Body of pancreas (tissue), 4 donors: ENCODE results near the gene ZNF792. TPM values are rescaled to one million over a fixed set of nuclear protein-coding genes. Genes with fewer than 3 reads are reported as not detected.
"Not testable (repeated sequence)": the region's sequence is repeated elsewhere in the genome, so short reads cannot be mapped to it uniquely, and the experiment has no call there.

ENCODE experiments used
- ATAC-seq: fragments of 150-250 bp; one replicate; pipeline ENCODE4 v1.9.1; 2016
- DNase-seq, 4 donors: peaks; one replicate each; pipeline ENCODE4 v3.0.0-alpha.2; 2019
- H3K27ac ChIP-seq, 4 donors: fragments of 200-600 bp; sonication (generic); 1 replicate in 3 of 4; 2 replicates in 1 of 4; pipeline versions ENCODE4 v1.5.1 to v1.6.1; 2016 to 2019; ENCODE audit warnings: mild to moderate bottlenecking in 1 of 4, mixed read lengths in 1 of 4, moderate library complexity in 1 of 4
- H3K27me3 ChIP-seq, 2 donors: fragments of 200-600 bp; sonication (generic); one replicate each; pipeline ENCODE4 v1.6.0; 2016; ENCODE audit warnings: mild to moderate bottlenecking in 1 of 2
- H3K36me3 ChIP-seq, 2 donors: fragments of 200-600 bp; sonication (generic); replicated peaks in 1 of 2; 2 replicates each; pipeline ENCODE4 v1.5.1; 2016; ENCODE audit warnings: low read depth in 2 of 2; ENCODE audit not compliant: insufficient read depth in 1 of 2
- H3K4me1 ChIP-seq: fragments of 200-600 bp; sonication (generic); one replicate; pipeline ENCODE4 v1.6.0; 2016
- H3K4me3 ChIP-seq, 2 donors: fragments of 200-600 bp; sonication (generic); 1 replicate in 1 of 2; 2 replicates in 1 of 2; pipeline ENCODE4 v1.5.1; 2016 to 2019
- H3K9me3 ChIP-seq, 3 donors: fragments of 200-600 bp; sonication (generic); 1 replicate in 2 of 3; 2 replicates in 1 of 3; pipeline ENCODE4 v1.5.1; 2016
- CTCF ChIP-seq, 7 experiments: fragments of 450-650 bp in 4 of 7; fragments of 200-600 bp in 3 of 7; sonication (generic) in 3 of 7; IDR thresholded peaks; one replicate each; pipeline ENCODE4 v1.5.1; 2016 to 2019; ENCODE audit warnings: antibody characterized with exemption in 7 of 7
- POLR2A ChIP-seq, 3 donors: fragments of 450-650 bp; IDR thresholded peaks; one replicate each; pipeline ENCODE4 v1.6.1; 2016; ENCODE audit warnings: antibody characterized with exemption in 3 of 3, mild to moderate bottlenecking in 2 of 3
- WGBS, 2 donors: methylation state at CpG; one replicate each; pipeline ENCODE4 v1.1.5; 2017; 5-methylcytosine and 5-hydroxymethylcytosine counted together
- intact Hi-C: fragments of 100-400 bp; cut with DNase I; formaldehyde crosslinking; loops from one replicate; pipeline ENCODE4 v1.15.1; 2023
- total RNA-seq, 2 donors: library from RNA; depleted of rRNA; stranded (reverse); fragments of >200 nt; gene quantifications; one replicate each; pipeline ENCODE4 v1.1.0, GENCODE V29; 2016

Gene ZNF792
- total RNA-seq, 2 donors from 2014 or later = 4.0 to 7.0 TPM

DNA sequence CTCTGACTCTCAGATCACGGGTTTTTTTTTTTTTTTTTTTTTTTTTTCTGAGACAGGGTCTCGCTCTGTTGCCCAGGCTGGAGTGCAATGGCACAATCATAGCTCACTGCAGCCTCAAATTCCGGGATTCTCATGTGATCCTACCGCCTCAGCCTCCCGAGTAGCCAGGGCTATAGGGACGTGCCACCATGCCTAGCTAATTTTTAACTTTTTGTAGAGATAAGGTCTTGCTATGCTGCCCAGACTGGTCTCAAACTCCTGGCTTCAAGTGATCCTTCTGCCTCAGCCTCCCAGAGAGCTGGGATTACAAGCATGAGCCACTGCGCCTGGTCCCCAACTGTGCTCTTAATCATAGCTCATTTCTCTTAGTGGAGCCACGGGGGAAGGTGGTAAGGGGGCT is 31.5 kb upstream of the ZNF792 start:
- Histone ChIP-seq H3K27me3 (no peaks in the 10 kb centered on the region), H3K4me3 (no peak overlapping the region), H3K27ac (peak overlapping the region in 3 of 4 donors; percentile 61 to 72 (median 68)), H3K4me1 (peaks cover 37% of the 10 kb centered on the region), H3K36me3 (no peaks in the 10 kb centered on the region), H3K9me3 (no peaks in the 10 kb centered on the region)
- peak in 2 of 4 donors; percentile 42 to 47 for DNase-seq
- ATAC-seq = no peak
- intact Hi-C loops = no loop called here
- TF ChIP-seq POLR2A (IDR thresholded peaks at IDR 0.05) = no peak
- TF ChIP-seq CTCF (IDR thresholded peaks at IDR 0.05) = no peak
- WGBS, 2 donors = 53 to 74% methylated on average over 7 to 8 of the region's 8 CpGs

DNA sequence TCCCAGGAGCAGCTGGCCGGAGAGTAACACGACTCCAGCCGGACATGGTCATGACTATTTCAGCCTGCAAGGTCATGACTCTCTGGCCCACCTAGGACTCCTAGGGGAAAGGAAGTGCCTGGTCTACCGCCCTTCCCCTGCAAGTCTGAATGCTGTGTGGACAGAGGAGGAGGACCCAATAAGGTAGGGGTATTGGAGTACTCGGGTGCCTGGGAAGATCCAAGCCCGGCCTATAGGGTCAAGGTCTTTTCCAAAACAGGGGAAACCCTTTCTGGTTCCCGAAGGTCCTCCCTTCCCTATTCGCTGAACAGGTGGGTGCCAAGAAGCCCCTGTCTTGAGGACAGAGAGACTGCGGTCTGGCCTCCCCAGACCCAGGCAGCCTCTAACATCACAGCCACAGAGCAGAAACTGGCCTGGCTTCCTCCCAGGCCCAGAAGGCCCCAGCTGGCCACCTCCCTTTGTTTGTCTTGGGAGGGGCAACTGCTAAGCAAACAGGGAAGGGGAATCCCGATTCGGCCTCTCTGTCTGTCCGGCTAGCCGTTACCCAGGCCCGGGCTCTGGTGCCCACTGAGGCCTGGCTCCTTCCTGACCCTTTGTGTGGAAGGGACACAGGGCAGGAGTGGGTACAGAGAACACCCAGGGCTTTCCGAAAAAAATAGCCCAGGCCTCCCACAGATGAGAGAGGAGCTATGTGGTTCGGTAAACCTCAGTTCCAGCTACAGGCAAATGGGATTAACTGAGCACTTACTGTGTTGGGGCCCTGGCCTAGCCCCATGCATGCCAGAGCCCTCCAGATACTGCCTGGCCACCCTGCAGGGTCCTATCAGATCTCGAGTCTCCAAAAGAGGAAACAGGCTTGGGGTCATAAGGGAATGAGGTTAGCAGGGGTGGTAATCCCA is 30.9 kb upstream of the ZNF792 start:
- ATAC-seq (peak; percentile 78), DNase-seq (peak; percentile 80 to 87 (median 86))
- WGBS, 2 donors = 28 to 58% methylated on average over 5 to 17 of the region's 17 CpGs
- H3K27me3 ChIP-seq = no peaks in the 10 kb centered on the region
- intact Hi-C loops = no loop called here
- peaks cover 37% of the 10 kb centered on the region for H3K4me1 ChIP-seq
- H3K27ac ChIP-seq = peak overlapping the region; percentile 33 to 72 (median 64)
- TF ChIP-seq CTCF (IDR thresholded peaks at IDR 0.05) = no peak
- TF ChIP-seq POLR2A (IDR thresholded peaks at IDR 0.05) = peak in 2 of 3 donors; percentile 30 to 36
- no peaks in the 10 kb centered on the region for H3K36me3 ChIP-seq
- H3K9me3 ChIP-seq = no peaks in the 10 kb centered on the region
- no peak overlapping the region for H3K4me3 ChIP-seq

DNA sequence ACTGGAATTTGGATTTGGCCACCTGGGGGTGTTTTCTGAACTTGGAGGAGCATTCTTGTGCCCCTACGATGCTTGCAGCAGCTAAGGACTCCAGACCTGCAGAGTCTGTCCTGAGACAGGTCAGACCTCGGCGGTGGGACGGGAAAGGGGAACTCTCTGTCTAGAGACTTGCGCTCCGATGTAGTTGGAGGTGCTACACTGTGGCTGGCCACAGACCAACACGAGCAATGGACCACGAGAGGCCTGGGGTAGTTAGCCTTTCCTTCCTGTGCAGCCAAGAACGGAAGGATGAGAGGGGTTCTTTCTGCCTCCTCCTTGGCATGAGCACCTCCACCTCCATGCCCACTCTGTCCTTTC is 30.2 kb upstream of the ZNF792 start:
- ATAC-seq (no peak), DNase-seq (no peak)
- TF ChIP-seq CTCF (IDR thresholded peaks at IDR 0.05) = no peak
- no peak for TF ChIP-seq POLR2A (IDR thresholded peaks at IDR 0.05)
- Histone ChIP-seq H3K9me3 (no peaks in the 10 kb centered on the region), H3K4me3 (no peak overlapping the region), H3K27ac (peak overlapping the region; percentile 33 to 72 (median 64)), H3K4me1 (peaks cover 31% of the 10 kb centered on the region), H3K36me3 (no peaks in the 10 kb centered on the region), H3K27me3 (no peaks in the 10 kb centered on the region)
- WGBS, 2 donors = 77 to 78% methylated on average over 9 of the region's 9 CpGs
- intact Hi-C loops = no loop called here

GRCh38 chr19:34992582-34992981 is 28.6 kb upstream of the ZNF792 start:
- ATAC-seq, H3K27me3 ChIP-seq, H3K4me3 ChIP-seq, H3K9me3 ChIP-seq, H3K27ac ChIP-seq, H3K36me3 ChIP-seq, DNase-seq, intact Hi-C loops: not testable (repeated sequence)
- 85 to 89% methylated on average over 6 to 7 of the region's 7 CpGs for WGBS, 2 donors
- peaks cover 35% of the 10 kb centered on the region for H3K4me1 ChIP-seq

- no peak for ATAC-seq
- no peak overlapping the region for H3K4me3 ChIP-seq
- WGBS, 2 donors = 84 to 93% methylated on average over 8 of the region's 8 CpGs
- H3K27me3 ChIP-seq = no peaks in the 10 kb centered on the region
- no peaks in the 10 kb centered on the region for H3K9me3 ChIP-seq
- no peaks in the 10 kb centered on the region for H3K36me3 ChIP-seq
- H3K4me1 ChIP-seq = peaks cover 35% of the 10 kb centered on the region
- H3K27ac ChIP-seq = no peak overlapping the region
- DNase-seq = no peak
- no peak for TF ChIP-seq CTCF (IDR thresholded peaks at IDR 0.05)
- TF ChIP-seq POLR2A (IDR thresholded peaks at IDR 0.05) = no peak
- intact Hi-C loops = no loop called here
Observed at GRCh38 chr19:34991542-34992333, 27.7 kb upstream of the ZNF792 start.
